ENCODE data around the gene TSPEAR. TPM values are rescaled to one million over a fixed set of nuclear protein-coding genes. Genes with fewer than 3 reads are reported as not detected.

TSPEAR gene
- total RNA-seq, 2 donors from 2014 or later: not detected

DNA sequence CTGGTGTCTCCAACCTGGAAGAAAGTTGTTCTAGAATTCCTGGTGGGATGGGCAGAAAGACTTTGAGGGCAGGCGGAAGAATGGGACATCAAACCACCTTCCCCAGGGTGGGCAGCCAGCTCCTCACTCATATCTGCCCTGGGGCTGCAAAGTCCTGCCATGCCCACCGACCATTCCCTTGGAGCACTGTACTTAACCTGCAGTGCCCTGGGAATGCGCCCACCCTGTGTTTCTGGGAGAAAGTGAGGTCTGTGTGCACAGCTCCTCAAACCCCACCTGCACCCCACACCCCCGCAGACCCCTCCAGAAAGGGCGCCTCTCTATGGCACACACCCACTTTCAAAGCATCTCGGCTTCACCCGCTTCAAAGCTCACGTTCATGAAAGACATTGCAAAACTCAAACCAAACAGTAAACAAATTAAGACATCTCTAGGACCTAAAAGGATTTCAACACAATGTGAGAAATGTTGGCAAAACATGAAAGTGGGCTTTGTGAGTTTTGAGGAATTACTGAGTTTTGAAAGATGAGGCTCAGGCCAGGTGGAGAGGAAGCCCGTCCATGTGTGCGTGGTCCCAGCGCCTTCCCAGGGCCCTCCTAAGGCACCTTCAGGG is 196.5 kb downstream of the TSPEAR start:
- ATAC-seq (ENCODE audit: insufficient number of reproducible peaks, low FRiP score, low read depth) (no peak), DNase-seq (ENCODE audit: low spot score) (no peak)
- no peaks in the 10 kb centered on the region for H3K27me3 ChIP-seq (replicated peaks; ENCODE audit: insufficient read depth)
- H3K9me3 ChIP-seq: no peaks in the 10 kb centered on the region
- H3K27ac ChIP-seq: no peak overlapping the region
- TF ChIP-seq, protein P1, sequence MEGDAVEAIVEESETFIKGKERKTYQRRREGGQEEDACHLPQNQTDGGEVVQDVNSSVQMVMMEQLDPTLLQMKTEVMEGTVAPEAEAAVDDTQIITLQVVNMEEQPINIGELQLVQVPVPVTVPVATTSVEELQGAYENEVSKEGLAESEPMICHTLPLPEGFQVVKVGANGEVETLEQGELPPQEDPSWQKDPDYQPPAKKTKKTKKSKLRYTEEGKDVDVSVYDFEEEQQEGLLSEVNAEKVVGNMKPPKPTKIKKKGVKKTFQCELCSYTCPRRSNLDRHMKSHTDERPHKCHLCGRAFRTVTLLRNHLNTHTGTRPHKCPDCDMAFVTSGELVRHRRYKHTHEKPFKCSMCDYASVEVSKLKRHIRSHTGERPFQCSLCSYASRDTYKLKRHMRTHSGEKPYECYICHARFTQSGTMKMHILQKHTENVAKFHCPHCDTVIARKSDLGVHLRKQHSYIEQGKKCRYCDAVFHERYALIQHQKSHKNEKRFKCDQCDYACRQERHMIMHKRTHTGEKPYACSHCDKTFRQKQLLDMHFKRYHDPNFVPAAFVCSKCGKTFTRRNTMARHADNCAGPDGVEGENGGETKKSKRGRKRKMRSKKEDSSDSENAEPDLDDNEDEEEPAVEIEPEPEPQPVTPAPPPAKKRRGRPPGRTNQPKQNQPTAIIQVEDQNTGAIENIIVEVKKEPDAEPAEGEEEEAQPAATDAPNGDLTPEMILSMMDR (IDR thresholded peaks at IDR 0.05): no peak
- no peak overlapping the region for H3K4me3 ChIP-seq
- peaks cover 0 to 6% of the 10 kb centered on the region in 2 donors for H3K4me1 ChIP-seq (ENCODE audit: control insufficient read depth in 1 of 2, low read depth in 2 of 2)
- H3K36me3 ChIP-seq: no peaks in the 10 kb centered on the region

DNA sequence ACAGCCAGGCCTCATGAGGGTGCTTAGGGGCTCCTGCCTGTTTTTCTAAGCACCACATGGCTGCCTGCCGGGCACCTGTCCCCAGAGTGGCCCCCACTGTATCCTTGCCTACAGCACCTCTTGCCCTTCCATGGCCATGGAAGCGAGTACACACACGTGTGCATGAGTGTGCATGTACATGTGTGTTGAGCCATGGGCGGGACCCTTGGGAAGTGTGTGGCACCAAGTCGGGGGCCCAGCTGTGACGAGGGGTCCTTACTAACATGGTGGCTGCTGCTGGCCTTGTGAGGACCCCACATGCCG is 197.2 kb downstream of the TSPEAR start:
- TF ChIP-seq, protein P1 (IDR thresholded peaks at IDR 0.05): no peak
- Histone ChIP-seq H3K27ac (no peak overlapping the region), H3K9me3 (no peaks in the 10 kb centered on the region), H3K4me1 (ENCODE audit: control insufficient read depth in 1 of 2, low read depth in 2 of 2) (peaks cover 0 to 6% of the 10 kb centered on the region in 2 donors), H3K27me3 (replicated peaks; ENCODE audit: insufficient read depth) (no peaks in the 10 kb centered on the region), H3K4me3 (no peak overlapping the region), H3K36me3 (no peaks in the 10 kb centered on the region)
- DNase-seq (ENCODE audit: low spot score) (no peak), ATAC-seq (ENCODE audit: insufficient number of reproducible peaks, low FRiP score, low read depth) (no peak)

DNA sequence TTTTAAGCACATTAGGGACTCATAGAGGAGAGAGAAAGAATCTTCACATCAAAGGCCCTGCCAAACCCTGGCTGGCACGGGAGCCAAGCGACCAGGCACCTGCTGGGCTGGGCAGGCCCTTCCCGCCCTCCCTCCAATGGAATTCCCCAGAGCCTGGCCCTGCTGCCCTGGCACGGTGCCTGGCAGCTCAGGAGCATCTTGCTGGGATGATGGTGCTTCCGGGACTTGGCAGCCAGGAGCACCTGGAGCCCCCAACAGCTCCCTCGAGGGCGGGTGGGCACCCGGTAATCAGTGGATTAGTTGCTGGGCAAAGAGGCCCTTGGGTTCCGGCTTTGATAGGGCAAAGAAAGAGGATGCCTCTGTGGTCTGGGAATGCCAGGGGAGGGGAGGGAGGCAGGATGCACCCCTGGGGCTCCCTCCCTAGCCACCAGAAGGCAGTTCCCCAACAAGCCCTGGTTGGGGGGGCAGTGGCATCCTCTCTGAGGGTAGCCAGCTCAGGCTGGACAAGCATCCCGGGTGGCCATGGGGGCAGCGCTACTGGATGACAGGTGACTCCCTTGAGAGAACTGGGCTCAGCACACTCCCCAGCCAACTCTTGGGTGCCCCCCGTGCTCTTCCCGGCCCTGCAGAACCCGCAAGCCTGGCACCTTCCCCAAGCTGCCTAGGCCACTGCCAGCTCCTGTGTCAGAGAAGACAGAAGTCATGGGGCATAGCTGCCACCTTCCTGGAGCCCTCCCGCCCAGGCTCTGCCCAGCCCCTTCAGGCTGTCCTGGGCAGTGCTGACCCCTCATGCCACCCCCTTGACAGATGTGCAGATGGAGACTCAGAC is 197.8 kb downstream of the TSPEAR start:
- H3K27ac ChIP-seq: no peak overlapping the region
- no peak for ATAC-seq (ENCODE audit: insufficient number of reproducible peaks, low FRiP score, low read depth)
- TF ChIP-seq, protein P1 (IDR thresholded peaks at IDR 0.05): no peak

DNA sequence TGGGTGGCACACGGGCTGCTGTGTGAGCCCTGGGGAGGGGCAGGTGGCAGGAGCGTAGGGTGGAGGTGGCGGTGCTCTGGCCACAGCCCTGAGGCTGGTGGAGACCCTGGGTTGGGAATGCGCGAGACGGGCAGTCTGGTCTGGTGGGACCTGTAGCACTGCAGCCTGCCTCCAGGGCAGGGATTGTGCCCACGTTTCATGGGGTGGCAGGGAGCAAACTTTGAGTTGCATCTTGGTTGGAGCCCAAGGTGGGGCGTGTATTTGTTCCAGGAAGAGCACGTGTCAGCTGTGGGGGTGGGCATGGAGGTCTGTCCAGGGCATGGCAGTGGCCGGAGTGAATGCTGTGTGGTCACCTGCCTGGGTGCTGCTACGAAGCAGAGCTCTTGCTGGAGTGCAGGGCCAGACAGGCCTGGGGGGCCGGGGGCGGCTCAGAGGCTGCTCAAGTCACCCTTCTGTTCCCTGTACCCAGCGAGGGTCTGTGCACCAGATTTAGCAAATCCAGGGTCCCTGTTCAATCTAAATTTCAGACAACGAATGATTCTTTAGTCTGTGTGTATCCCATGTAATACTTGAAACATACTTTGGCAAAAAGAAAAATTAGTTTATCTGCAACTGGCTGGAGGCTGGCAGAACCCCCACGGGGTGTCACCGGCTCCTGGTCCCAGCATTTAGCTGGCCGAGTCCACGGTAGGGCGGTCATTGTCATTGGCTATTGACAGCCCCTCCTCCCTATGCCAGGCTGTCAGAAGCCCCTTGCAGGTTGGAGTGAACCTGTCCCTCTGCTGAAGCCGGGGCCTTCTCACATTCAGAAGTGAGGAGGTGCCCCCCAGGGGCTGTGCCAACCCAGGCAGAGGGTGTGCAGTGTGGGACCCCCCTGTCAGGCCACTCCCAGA is 198.6 kb downstream of the TSPEAR start:
- Histone ChIP-seq H3K9me3 (no peaks in the 10 kb centered on the region), H3K27ac (no peak overlapping the region), H3K36me3 (no peaks in the 10 kb centered on the region), H3K4me1 (ENCODE audit: control insufficient read depth in 1 of 2, low read depth in 2 of 2) (peaks cover 0 to 6% of the 10 kb centered on the region in 2 donors), H3K27me3 (replicated peaks; ENCODE audit: insufficient read depth) (no peaks in the 10 kb centered on the region), H3K4me3 (no peak overlapping the region)
- TF ChIP-seq, protein P1 (IDR thresholded peaks at IDR 0.05): no peak
- ATAC-seq (ENCODE audit: insufficient number of reproducible peaks, low FRiP score, low read depth): no peak
- DNase-seq (ENCODE audit: low spot score): no peak

More for the DNA sequence above, 197.8 kb downstream of the TSPEAR start:
- Histone ChIP-seq H3K9me3 (no peaks in the 10 kb centered on the region), H3K27me3 (replicated peaks; ENCODE audit: insufficient read depth) (no peaks in the 10 kb centered on the region), H3K4me3 (no peak overlapping the region), H3K36me3 (no peaks in the 10 kb centered on the region), H3K4me1 (ENCODE audit: control insufficient read depth in 1 of 2, low read depth in 2 of 2) (peaks cover 0 to 6% of the 10 kb centered on the region in 2 donors)
- no peak for DNase-seq (ENCODE audit: low spot score)

DNA sequence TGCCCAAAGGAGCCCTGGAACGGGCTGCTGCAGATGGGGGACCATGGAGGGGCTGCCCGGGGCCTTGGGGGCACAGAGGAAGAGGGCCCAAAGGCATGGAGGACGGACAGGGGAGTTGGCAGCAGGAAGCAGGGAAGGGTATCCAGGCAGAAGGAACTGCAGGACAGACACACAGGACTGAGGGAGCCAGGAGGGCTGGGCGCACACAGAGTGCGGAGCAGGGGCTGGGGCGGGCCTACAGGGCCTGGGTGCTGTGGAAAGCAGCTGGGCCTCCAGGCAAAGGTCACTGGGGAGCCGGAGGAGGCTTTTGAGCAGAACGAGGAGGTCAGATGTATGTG is 199.5 kb downstream of the TSPEAR start:
- no peaks in the 10 kb centered on the region for H3K27me3 ChIP-seq (replicated peaks; ENCODE audit: insufficient read depth)
- TF ChIP-seq, protein P1 (IDR thresholded peaks at IDR 0.05): no peak
- H3K4me1 ChIP-seq (ENCODE audit: control insufficient read depth in 1 of 2, low read depth in 2 of 2): peaks cover 0 to 6% of the 10 kb centered on the region in 2 donors
- no peak overlapping the region for H3K4me3 ChIP-seq
- DNase-seq (ENCODE audit: low spot score) (no peak), ATAC-seq (ENCODE audit: insufficient number of reproducible peaks, low FRiP score, low read depth) (no peak)
- no peaks in the 10 kb centered on the region for H3K9me3 ChIP-seq
- no peaks in the 10 kb centered on the region for H3K36me3 ChIP-seq
- no peak overlapping the region for H3K27ac ChIP-seq
